GM21786 (cell line): ENCODE results near the gene MRPL10.

Experiments used
- ATAC-seq: cut with Tn5 transposase; IDR thresholded peaks from one replicate; pipeline ENCODE4 v1.9.1; 2021; ENCODE audit not compliant: unreplicated experiment

MRPL10 gene

GRCh38 chr17:47840001-47840741 is 8.8 kb upstream of the MRPL10 start:
- ATAC-seq = no peak

GRCh38 chr17:47839071-47839470 is 7.7 kb upstream of the MRPL10 start:
- no peak for ATAC-seq

GRCh38 chr17:47838636-47839035 is 7.3 kb upstream of the MRPL10 start:
- ATAC-seq = no peak

- no peak for ATAC-seq
Measured at GRCh38 chr17:47837401-47838039, 6.2 kb upstream of the MRPL10 start.

GRCh38 chr17:47836601-47837000 is 5.3 kb upstream of the MRPL10 start:
- no peak for ATAC-seq

GRCh38 chr17:47834756-47835155 is 3.4 kb upstream of the MRPL10 start:
- no peak for ATAC-seq

- no peak for ATAC-seq
Measured at GRCh38 chr17:47831934-47832327, 590 bp upstream of the MRPL10 start.

GRCh38 chr17:47830396-47831002 is 842 bp downstream of the MRPL10 start:
- no peak for ATAC-seq

GRCh38 chr17:47829870-47830269 is 1.5 kb downstream of the MRPL10 start:
- no peak for ATAC-seq

- no peak for ATAC-seq
Measured at GRCh38 chr17:47823519-47823918, 7.8 kb downstream of the MRPL10 start.

- ATAC-seq = no peak
Measured at GRCh38 chr17:47822785-47823184, 8.6 kb downstream of the MRPL10 start.

GRCh38 chr17:47821424-47822391 is 9.6 kb downstream of the MRPL10 start, which contains the start of gene OSBPL7:
Gene OSBPL7 (minus strand): TSS chr17:47821794. CDS start chr17:47820278, 1,516 bp downstream.
- ATAC-seq = peak; percentile 77

- no peak for ATAC-seq
Measured at GRCh38 chr17:47821031-47821423, 10.3 kb downstream of the MRPL10 start.

GRCh38 chr17:47820033-47820789 is 11.1 kb downstream of the MRPL10 start:
- no peak for ATAC-seq

GRCh38 chr17:47819475-47819874 is 11.9 kb downstream of the MRPL10 start:
- no peak for ATAC-seq

- ATAC-seq = no peak
Measured at GRCh38 chr17:47818002-47818695, 13.2 kb downstream of the MRPL10 start.

- ATAC-seq = no peak
Measured at GRCh38 chr17:47816947-47817346, 14.4 kb downstream of the MRPL10 start.

GRCh38 chr17:47816111-47816735 is 15.1 kb downstream of the MRPL10 start:
- no peak for ATAC-seq
